GM06990 (cell line): ENCODE measurements around the gene SLC17A3.

Source experiments
- DNase-seq: peaks from one replicate; pipeline ENCODE4 v3.0.0-alpha.2; 2011; ENCODE audit not compliant: insufficient read length; ENCODE audit errors: extremely low read depth
- H3K27me3 ChIP-seq: replicated peaks from 2 replicates; pipeline ENCODE4 v1.6.0; 2011; ENCODE audit warnings: low read length; ENCODE audit not compliant: control insufficient read depth, insufficient read depth
- H3K36me3 ChIP-seq: 2 replicates; pipeline ENCODE4 v1.5.1; 2011; ENCODE audit warnings: low read length; ENCODE audit not compliant: control insufficient read depth, insufficient read depth
- H3K4me3 ChIP-seq: replicated peaks from 2 replicates; pipeline ENCODE4 v1.5.1; 2011; ENCODE audit warnings: low read depth, mild to moderate bottlenecking, control low read depth, low read length
- TF ChIP-seq, protein P1 (sequence below): IDR thresholded peaks from 2 replicates; pipeline ENCODE4 v1.5.1; 2011; ENCODE audit warnings: low read length, control low read depth, mild to moderate bottlenecking, inconsistent platforms; ENCODE audit not compliant: insufficient read depth, poor library complexity, severe bottlenecking

SLC17A3 gene

DNA sequence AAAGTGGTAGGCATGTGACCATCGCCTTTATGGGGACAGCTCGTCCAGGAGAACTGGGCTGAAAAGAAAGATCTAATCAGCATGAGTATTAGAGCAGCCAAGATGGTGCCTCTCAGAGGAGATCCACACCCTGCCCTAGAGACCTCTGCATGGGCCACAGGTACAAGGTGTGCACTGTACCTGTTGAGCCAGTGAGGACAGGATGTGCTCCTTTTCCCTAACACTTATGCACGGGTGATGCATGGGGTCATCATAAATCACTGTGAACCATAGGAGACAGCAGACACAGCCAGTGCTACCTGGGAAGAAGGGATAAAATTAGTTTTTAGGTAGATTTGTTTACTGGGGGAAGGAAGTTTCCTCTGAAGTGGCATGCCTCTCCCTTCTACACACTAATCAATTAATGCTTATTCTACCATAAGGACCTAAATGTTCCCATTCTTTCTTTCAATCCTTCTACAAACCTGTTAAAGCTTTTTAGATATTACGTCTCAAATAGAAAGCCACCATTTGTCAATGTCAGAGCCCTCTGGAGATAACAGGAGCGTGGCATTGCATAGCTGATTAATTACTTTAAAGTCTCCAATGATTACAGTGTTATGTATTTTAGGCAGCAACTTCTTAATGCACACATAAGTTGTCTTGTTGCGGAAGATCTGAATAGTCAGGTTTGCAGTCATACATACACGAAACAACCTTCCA is 42.9 kb upstream of the SLC17A3 start:
- TF ChIP-seq, protein P1, sequence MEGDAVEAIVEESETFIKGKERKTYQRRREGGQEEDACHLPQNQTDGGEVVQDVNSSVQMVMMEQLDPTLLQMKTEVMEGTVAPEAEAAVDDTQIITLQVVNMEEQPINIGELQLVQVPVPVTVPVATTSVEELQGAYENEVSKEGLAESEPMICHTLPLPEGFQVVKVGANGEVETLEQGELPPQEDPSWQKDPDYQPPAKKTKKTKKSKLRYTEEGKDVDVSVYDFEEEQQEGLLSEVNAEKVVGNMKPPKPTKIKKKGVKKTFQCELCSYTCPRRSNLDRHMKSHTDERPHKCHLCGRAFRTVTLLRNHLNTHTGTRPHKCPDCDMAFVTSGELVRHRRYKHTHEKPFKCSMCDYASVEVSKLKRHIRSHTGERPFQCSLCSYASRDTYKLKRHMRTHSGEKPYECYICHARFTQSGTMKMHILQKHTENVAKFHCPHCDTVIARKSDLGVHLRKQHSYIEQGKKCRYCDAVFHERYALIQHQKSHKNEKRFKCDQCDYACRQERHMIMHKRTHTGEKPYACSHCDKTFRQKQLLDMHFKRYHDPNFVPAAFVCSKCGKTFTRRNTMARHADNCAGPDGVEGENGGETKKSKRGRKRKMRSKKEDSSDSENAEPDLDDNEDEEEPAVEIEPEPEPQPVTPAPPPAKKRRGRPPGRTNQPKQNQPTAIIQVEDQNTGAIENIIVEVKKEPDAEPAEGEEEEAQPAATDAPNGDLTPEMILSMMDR: no peak
- Histone ChIP-seq H3K27me3 (no peaks in the 10 kb centered on the region), H3K36me3 (no peaks in the 10 kb centered on the region), H3K4me3 (no peak overlapping the region)
- DNase-seq: no peak

DNA sequence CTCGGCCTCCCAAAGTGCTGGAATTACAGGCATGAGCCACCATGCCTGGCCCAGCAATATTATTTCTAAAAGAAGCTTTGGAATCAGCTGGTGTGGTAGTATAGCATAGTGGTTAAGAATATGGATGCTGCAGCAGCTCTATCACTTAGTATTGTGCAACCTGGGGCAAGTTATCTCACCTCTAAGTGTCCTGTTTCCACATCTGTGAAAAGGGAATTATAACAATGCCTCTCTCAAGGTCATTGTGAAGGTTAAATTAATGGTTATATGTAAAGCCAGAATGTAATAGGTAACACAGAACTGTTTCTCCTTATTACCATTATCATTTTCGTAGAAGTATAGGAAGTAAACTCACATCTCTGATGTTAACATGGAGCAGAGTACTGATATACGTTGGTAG is 42.3 kb upstream of the SLC17A3 start:
- Histone ChIP-seq H3K27me3 (no peaks in the 10 kb centered on the region), H3K4me3 (no peak overlapping the region), H3K36me3 (no peaks in the 10 kb centered on the region)
- no peak for DNase-seq
- TF ChIP-seq, protein P1: no peak

DNA sequence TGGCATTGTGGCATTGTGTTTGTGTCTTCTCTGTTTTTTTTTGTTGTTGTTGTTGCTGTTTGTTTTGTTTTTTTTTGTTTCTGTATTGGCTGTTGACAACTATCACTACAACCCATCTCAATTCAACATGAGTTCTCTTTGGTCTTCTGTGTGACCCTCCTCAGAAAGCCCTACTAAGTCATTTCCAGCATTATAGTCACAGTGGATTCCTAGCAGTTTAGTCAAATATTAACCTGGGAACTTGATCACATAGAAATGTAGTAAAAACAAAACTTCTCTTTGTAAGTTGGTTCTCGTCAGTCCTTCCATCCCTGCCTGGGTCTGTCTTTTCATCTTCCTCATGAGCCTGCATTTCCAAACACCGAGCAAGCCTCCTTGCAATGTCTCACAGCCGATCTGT is 39.7 kb upstream of the SLC17A3 start:
- Histone ChIP-seq H3K4me3 (no peak overlapping the region), H3K27me3 (no peaks in the 10 kb centered on the region), H3K36me3 (no peaks in the 10 kb centered on the region)
- DNase-seq: no peak
- TF ChIP-seq, protein P1: no peak

GRCh38 chr6:25911351-25911750 is 37.3 kb upstream of the SLC17A3 start:
- Histone ChIP-seq H3K27me3 (no peaks in the 10 kb centered on the region), H3K4me3 (no peak overlapping the region), H3K36me3 (no peaks in the 10 kb centered on the region)
- DNase-seq: no peak
- TF ChIP-seq, protein P1: no peak

DNA sequence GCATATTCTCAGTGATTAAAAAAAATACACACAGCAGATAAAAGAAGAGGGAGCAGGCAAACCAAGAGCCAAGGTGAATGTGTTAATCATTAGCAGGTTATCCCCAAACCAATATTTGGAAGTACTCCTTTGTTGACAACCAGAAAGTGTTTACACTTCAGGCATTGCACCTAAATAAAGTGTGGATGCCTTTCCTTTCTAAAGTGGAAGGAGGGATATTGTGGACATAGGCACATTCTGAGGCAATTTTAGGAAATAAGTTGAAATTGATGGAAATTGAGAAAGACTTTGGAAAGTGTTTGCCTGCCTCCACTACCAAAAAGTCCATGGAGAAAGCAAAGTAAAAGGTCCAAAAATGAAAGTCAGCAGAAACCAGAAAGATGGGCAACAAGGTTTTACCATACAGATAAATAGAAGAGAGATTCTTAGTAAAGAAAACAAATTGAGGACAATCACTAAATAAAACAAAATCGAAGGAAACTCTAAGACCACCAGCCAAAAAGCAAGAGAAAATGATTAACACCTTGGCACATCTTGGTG is 33.5 kb upstream of the SLC17A3 start:
- Histone ChIP-seq H3K4me3 (no peak overlapping the region), H3K36me3 (no peaks in the 10 kb centered on the region), H3K27me3 (no peaks in the 10 kb centered on the region)
- TF ChIP-seq, protein P1: no peak
- no peak for DNase-seq
